NCI-H2107 treated with DMSO at 0.1 percent for 48 hours (cell line): Measurements from ENCODE around the gene TMEM178B.
A peak's percentile ranks its signal among the peaks of the same experiment; 100 is the strongest.

Source experiments
- DNase-seq: peaks from one replicate; lab custom pipeline; 2025; ENCODE audit not compliant: unreplicated experiment; lab: John Stamatoyannopoulos, UW

The TMEM178B gene

DNA sequence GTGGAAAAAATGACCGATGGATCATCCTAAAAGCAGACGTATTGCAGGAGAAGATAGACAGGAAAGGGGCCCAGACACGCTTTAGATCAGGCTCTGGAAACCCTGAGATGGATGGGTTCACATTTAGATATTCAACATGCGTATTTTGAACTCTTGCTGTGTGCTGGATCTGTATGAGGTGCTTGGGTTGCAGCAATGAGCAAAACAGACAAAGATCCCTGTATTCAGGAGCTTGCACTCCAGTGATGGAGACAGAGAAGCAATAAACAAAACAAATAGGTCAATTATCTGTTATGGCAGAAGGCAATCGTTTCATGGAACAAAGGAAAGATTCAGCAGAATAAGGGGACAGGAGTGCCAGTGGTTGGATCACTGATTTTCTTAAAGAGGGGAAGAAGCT is 275.5 kb downstream of the TMEM178B start:
- no peak for DNase-seq

DNA sequence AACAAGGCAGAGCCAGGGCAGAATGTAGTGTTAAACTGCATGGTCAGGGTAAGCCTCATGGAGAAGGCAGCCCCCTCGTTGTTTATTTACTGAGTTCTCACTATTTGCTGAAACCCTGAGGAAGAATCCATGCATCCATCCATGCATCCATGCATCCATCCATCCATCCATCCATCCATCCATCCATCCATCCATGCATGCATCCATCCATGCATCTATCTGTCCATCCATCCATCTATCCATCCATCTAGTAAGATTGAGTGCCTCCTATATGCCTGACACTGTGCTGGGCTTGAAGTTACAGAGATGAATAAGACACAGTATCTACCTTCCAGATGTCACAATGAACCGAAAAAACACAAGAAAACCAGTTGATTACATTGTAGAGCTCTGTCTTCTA is 275.9 kb downstream of the TMEM178B start:
- DNase-seq = no peak

DNA sequence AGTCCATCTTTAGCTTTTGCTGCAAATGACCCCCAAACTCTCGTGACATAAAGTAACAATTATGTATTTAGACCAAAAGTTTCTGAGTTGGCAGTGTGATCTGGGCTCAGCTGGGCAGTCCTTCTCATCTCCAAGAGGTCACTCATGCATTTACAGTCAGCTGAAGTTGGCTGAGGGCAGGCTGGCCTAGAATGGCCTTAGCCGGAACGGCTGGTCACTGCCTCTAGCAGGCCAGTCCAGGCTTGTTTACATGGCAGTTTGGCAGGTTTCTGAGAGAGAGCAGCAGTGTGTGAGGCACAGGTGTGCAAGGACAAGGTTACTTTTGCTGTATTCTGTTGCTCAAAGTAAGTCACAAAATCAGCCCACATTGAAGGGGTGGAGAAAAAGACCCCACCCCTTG is 277.3 kb downstream of the TMEM178B start:
- no peak for DNase-seq

DNA sequence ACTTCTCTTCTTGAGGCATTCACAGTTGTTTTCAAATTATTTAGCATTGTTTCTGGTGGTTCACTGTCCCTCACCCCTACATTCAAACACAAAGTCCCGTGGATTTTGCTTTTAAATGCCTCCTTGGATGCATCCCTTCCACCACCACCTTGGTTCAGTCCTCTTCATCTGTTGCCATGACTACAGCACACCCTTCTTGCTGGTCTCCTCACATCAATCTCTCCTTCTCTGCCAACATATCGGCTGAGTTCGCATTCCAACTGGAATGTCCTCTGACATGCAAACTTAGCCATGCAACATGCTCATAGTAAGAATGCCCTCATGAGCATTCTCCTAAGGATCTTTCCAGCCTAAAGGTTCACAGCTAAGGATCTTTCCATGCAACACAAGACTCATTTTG is 279.1 kb downstream of the TMEM178B start:
- DNase-seq = no peak

DNA sequence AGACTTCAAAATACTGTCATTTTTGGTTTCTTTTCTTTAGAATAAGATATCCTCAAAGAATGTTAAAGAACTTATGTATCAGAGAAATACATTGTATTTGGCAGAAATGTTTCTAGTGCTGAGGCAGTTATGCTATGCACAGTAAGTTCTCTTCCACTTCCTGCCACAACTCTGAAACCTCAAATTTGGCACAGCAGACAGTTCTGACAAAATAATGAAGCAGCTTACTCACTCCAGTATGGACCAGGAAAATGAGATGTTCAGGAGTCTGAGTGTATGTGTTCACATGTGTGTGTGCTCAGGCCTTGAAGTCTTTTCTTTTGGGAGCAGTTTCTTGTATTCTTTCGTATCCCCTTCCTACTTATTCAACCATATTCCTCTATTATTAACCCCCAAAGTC is 280.4 kb downstream of the TMEM178B start:
- peak; percentile 46 for DNase-seq

DNA sequence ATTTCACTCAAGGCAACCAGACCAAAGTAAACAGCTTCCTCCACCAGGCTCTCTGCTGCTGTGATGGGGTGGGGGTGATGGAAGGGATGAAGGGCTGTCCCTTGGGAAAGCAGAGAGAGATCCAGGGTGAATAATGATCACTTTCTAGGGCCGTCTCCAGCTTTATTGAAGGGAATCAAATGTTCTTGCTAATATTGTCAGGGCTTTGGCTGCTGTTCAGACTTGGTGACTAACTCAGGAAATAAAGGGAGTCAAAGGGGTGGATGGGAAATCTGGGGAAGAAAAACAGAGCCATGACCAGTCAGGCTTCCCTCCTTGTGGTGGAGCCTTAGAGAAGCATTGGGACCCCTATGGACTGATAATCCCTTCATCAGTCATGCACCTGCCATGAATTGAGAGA is 281.2 kb downstream of the TMEM178B start:
- no peak for DNase-seq

DNA sequence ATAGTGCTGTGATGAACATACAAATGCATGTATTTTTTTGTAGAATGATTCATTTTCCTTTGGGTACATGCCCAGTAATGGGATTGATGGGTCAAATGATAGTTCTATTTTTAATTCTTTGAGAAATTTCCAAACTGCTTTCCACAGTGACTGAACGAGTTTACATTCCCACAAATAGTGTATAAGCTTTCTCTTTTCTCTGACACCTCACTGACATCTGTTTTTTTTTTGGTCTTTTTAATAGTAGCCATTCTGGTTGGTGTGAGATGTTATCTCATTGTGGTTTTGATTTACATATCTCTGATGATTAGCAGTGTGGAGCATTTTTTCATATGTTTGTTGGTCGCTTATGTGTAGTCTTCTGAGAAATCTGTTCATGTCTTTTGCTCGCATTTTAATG is 282.3 kb downstream of the TMEM178B start:
- DNase-seq = no peak

DNA sequence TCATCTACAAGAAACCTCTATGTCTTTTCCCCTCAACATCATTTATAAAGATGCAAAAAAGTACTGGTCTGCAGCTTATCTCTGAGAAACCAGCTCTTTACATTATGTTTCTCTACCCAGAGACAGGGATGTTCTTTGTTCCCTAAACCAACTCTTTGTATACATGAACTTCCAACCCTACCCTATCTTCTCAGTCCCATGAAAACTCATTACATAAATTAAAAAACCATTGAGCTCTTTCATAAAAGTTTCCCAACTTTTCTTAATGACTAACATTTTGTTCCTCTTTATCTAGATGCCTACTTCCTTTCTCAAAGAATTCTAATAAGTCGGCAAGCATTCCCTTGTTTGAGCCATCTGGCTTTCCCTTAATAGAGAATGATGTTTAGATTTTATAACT is 284.5 kb downstream of the TMEM178B start:
- no peak for DNase-seq

DNA sequence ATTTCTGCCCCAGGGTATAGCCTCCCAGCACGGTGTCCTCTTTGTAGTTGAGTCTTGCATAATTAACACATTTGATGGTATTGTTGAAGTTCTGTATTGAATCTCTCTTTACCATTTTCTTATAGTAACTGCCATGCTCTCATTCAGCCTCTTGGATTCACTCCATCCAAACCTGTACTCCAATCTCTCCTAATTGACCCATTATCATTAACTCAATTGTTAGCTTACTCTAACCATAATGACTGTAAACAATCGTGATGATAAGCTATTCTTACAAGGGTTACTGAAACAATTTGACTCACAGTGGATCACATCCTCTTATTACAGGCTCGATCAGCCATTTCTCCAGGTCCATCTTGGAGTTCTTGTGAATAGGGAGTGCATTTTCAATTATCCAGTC is 285.4 kb downstream of the TMEM178B start:
- no peak for DNase-seq

DNA sequence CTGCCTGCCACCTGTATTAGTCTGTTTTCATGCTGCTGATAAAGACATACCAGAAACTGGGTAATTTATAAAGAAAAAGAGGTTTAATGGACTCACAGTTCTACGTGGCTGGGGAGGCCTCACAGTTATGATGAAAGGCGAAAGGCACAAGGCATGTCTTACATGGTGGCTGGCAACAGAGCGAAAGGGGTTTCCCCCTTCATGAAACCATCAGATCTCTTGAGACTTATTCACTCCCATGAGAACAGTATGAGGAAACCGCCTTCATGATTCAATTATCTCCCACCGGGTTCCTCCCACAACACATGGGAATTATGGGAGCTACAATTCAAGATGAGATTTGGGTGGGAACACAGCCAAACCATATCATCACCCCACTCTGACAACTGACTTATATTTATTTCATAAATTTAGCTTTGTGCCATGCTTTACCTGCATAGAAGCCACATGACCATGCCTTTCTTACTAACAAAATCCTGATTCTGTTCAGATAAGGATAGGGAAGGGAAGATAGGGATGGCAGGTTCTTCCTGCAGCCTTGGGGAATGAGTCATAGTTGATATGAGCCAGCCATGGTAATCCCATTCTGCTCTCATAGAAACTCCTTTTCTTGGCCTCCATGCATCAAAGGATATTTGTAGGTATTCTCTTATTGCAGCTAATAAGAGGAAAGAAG is 286.0 kb downstream of the TMEM178B start:
- DNase-seq = no peak

DNA sequence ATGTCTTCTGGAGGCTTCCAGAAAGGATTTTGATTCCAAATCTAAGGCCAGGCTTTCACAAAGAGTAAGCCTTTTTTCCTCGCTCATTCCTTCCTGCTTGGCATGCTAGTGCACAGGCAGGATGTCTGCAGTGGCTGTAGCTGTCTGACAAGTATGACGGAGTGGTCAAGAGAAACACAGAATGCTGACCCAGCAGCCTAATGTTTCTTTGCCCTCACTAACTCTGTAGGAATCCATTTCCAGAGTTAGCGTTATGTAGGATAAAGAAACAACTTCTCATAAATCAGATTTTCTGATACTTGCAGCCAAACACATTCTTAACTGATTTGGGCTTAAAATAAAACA is 286.5 kb downstream of the TMEM178B start:
- no peak for DNase-seq

DNA sequence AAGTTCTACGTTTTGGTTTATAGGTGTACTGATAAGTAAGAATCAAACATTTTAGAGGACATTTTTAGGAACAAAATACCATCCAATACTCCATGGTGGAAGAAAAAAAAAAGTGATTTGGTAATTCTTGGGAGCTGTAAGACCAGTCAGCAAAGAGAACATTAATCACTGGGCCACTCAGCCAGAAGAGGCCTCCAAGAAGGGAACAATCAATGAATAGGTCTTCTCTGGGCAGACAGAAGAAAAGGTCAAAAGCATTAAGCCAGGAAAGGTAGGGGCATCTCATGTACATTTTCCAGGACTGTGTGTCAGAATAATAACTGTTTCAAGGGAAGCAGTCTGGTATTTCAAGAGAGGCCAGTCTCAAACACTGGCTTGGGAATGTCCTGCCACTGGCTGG is 286.9 kb downstream of the TMEM178B start:
- DNase-seq = no peak

DNA sequence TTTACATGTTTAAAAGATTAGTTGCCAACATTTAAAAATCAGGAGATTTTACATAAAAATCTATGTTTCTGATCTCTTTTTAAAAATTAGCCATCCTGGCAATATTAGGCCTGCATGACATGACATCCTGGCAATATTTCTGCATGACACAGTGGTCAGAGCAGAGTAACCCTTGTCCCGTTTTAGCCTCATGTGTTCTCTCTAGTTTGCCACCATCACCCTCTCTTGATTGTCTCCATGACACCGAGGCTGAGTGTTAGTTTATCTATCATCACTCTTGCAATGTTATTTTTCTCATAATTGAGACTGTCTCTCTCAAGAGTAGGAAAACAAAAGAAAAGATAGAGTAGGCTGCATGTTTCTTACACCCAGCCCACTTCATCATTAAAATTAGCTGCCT is 287.6 kb downstream of the TMEM178B start:
- no peak for DNase-seq

DNA sequence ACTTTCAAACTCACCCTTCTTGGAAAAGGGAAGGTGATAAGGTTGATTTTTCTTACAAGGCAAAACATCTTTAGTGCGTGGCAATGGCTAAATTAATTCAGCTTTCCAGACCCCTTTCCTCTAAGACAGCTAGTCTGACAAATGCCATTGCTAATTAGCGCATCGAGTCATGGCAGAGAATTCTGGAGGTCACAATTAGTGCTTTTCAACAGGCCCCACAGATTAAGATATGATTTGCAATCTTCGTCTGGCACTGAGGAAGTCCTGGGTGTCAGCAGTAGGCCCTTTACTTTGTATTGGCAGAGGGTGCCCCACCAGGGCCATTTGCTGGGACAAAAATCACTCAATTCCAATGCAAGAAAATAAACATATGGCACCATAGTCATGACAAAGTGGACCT is 288.1 kb downstream of the TMEM178B start:
- no peak for DNase-seq

DNA sequence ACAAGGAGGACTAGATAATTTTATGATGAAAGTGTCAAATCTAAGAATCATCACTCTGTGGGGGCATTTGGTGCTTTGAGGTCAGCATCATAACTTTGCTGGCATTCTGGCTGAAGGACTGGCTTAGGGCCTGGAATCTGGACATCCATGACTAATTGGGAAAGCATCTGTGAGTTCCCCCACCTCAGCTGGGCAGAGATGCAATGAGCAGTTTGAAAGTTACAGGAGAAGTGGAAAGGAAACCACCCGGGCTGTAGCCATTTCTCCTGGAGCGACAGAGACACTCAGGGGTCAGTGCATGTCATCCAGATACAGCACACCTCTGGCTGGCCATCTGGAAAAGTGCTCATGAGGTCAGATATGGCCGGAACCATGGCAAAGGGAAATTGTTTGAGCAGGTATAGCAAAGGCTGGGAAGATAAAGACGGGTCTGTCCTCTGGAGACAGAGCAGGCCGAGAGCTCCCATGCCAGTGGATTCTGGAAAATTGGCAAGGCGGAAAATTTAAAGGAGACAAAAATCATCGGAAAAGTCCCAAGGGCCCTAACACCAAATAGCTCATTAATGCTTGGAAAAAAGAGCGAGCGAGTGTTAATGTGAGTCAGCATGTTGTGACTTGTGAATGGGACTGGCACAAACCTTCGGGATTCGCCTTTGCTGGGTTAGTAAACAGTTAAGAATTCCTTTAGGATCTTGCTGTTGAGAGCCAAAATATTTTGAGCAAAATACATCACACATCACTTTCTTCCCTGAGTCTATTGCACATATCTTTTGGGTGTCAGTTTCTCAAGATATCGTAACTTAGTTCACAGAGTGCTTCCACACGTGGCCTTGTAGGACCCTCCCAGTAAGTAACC is 288.9 kb downstream of the TMEM178B start:
- DNase-seq = no peak

DNA sequence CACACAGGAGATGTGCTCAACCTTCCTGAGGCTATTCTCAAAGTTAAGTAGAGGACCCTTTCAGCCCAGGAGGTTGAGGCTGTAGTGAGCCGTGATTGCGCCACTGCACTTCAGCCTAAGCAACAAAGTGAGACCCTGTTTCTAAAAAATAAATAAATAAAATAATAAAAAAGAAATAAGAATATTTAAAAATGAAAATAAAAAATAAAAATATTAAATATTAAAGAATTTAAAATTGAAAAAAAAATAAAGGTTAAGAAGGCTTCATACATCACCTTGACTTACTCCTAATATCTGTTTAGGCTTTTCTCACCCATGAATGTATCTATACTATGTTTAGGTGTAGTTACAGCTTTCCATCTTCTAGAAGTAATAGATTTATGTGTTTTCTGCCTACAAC is 289.9 kb downstream of the TMEM178B start:
- DNase-seq = no peak

DNA sequence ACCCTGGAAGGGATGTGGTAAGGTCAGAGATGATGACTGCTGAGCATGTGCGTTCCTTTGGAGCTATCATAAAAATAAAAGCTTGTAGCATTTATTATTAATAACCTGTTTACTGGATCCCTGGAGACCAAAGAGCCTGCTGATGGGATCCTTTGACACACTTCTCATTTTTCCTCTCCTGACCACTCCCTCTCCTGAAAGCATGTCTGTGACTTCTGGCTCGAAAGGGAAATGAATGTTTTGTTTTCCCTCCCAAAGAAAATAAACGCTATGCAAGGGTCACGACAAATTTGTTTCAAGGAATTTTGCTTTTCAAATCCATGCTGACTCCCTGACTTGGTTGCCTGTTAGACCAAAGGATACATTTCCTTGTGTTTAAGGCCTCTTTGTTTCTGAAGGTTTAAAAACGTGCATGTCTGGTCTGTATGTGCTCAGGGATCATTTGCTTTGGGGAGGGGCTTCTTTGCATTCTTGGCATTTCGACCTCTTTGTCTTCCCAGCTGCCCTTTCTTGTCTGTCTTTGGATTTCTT is 292.3 kb downstream of the TMEM178B start:
- peak; percentile 61 for DNase-seq

DNA sequence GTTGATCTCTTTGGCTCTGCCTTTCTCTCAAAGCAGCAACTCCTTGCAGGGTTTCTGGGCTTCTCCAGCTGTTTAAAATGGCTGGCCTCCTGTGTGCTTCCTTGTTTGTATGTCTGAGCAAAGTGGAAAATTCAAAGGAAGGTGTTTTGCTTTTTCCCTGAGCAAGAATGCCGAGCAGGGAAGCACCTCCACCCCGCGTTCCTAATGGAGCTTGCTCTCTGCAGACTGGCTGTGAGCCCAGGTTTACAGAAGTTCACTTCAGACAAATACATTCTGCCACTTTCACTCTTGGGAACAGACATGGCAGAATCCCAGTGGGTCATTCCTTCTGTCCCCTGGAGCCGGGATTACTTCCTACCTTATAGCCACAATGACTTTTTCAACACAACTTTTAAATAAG is 295.6 kb downstream of the TMEM178B start:
- DNase-seq = peak; percentile 17

DNA sequence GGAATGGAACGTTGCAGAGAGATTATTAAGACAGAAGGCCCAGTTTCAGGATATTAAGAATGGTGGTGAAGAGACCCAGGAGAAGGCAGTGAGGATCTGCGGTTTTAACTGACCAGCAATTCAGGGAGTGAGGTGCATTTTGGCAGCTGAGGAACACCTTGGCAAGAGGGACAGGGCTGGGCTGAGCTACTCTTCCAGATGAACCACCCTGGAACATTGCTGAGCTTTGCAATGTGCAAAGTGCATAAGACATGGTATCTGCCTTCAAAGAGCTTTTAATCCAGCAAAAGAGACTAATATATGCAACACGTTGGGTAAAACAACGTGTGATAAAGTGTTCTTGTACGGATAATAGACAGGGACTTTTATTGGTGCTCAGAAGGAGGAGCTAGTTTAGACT is 296.3 kb downstream of the TMEM178B start:
- DNase-seq = no peak

DNA sequence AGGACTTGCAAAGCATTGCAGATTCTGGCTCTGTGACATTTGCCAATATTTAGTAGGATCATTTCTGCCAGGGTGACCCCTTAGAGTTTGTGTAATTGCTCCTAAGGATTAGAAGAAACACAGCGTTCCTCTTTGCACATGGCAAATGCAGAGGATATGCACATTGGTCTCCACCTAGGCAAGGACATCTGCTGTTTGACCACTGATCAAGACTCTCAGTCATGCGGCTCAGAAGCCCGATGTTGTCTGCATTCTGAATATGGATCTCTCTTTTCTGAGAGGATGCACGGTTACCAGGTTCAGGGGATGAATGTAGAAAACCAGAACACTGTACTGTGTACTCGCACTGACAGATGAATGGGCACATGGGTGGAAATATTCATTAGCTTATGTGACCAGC is 296.8 kb downstream of the TMEM178B start:
- DNase-seq = no peak

DNA sequence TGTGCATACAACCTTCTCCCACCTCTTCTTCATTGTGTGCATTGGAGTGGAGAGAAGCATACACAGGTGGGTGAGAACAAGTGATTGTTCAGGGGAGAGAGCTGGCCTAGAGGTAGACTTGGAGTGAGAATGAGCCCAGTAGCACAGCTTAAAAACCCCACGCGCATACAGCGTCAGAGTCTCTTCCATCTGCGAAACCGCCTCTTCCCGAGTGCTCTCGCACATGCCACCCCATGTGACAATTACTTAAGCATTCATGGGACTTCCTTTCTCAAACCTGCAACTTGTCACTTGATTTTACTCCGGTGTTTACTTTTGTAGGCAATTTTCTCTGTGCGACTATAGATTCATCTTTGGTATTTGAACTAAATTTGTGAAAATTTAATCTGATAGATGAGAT is 300.6 kb downstream of the TMEM178B start:
- DNase-seq = no peak

DNA sequence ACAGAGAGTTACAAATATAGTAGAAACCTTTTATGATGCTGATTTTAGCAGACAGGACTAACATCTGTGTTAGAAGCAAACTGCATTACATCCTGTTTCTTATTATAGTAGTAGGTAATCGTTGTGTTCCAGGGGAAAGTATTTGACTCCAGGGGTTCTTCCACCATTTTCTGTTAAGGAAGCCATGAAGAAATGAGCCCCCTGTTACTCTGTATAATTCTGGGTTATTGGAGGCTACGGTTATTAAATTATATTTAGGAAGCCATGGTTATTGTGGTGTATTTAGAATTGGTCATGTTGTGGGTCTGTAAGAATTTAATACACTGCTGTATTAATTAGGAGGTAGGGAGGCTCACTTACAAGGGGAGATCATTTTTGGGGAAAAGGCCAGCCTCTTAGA is 301.6 kb downstream of the TMEM178B start:
- no peak for DNase-seq

DNA sequence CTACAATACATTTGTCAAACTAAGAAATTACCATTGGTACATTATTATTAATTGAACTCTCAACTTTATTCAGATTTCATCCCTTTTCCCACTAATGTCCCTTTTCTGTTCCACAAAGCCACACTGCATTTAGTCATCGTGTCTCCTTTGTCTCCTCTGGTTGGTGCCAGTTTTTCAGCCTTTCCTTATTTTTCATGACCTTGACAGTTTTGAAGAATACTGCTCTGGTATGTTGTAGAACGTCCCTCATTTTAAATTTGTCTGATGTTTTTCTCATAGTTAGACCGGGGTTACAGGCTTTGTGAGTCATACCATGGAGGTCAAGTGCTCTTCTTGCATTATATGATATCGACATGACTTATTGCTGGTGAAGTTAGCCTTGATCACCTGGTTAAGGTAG is 304.0 kb downstream of the TMEM178B start:
- DNase-seq = no peak
